Heart right ventricle (tissue), 16 donors: ENCODE results near the gene SH2D3A. TPM values are rescaled to one million over a fixed set of nuclear protein-coding genes. Genes with fewer than 3 reads are reported as not detected.
A peak's percentile ranks its signal among the peaks of the same experiment; 100 is the strongest.

Experiments used
- ATAC-seq, 8 donors: fragments of 200-7000 bp; cut with Tn5 transposase; one replicate each; pipeline ENCODE4 v1.9.1; 2020; ENCODE audit warnings: mild to moderate bottlenecking in 8 of 8, moderate library complexity in 8 of 8, moderate number of reproducible peaks in 1 of 8
- DNase-seq, 2 donors: peaks; one replicate each; pipeline ENCODE4 v3.0.0-alpha.2; 2020
- H3K27ac ChIP-seq, 10 donors: fragments of 200-600 bp; sonication (generic) in 2 of 10; one replicate each; pipeline versions ENCODE4 v1.5.0 to v1.8.0; 2020 to 2022; ENCODE audit warnings: mild to moderate bottlenecking in 3 of 10
- H3K27me3 ChIP-seq, 7 donors: fragments of 200-600 bp; one replicate each; pipeline ENCODE4 v1.8.0; 2021 to 2022; ENCODE audit warnings: mild to moderate bottlenecking in 2 of 7
- H3K36me3 ChIP-seq, 9 donors: fragments of 200-600 bp; sonication (generic) in 1 of 9; one replicate each; pipeline versions ENCODE4 v1.5.0 to v1.8.0; 2020 to 2022; ENCODE audit warnings: mild to moderate bottlenecking in 2 of 9
- H3K4me1 ChIP-seq, 9 donors: fragments of 200-600 bp; sonication (generic) in 1 of 9; one replicate each; pipeline versions ENCODE4 v1.5.0 to v1.8.0; 2020 to 2022; ENCODE audit warnings: mild to moderate bottlenecking in 4 of 9
- H3K4me3 ChIP-seq, 10 donors: fragments of 200-600 bp; sonication (generic) in 2 of 10; one replicate each; pipeline versions ENCODE4 v1.5.0 to v1.8.0; 2020 to 2022; ENCODE audit warnings: mild to moderate bottlenecking in 7 of 10, moderate library complexity in 2 of 10
- H3K9me3 ChIP-seq, 11 donors: fragments of 200-600 bp in 10 of 11; sonication (generic) in 2 of 11; one replicate each; pipeline versions ENCODE4 v1.5.0 to v1.8.0; 2013 to 2022; ENCODE audit warnings: mild to moderate bottlenecking in 2 of 11, control low read depth in 1 of 11, moderate library complexity in 1 of 11
- WGBS, 2 donors: extraction: QIAGEN DNeasy Blood & Tissue Kit; methylation state at CpG; one replicate each; pipeline ENCODE4 v1.1.7; 2013; ENCODE audit warnings: inconsistent platforms in 1 of 2; 5-methylcytosine and 5-hydroxymethylcytosine counted together
- intact Hi-C, 10 donors: fragments of 100-400 bp; cut with DNase I; formaldehyde crosslinking; loops; one replicate each; pipeline versions ENCODE4 v1.11.1 to v1.14.2; 2022
- polyA plus RNA-seq, 2 donors: library from polyadenylated mRNA; stranded (reverse); fragments of 200-250 nt; gene quantifications; one replicate each; pipeline ENCODE4 v1.2.3, GENCODE V29; 2013
- total RNA-seq, 10 donors: library from RNA; stranded (reverse); fragmentation: NEBNext Ultra II Directional in 3 of 10; extraction: Animal tissue kit (Norgen Biotek cat#: 25700) in 3 of 10; gene quantifications; one replicate each; pipeline versions ENCODE4 v1.2.1 to v1.2.4, GENCODE V29; 2021 to 2023
- TF ChIP-seq, protein P1 (sequence below), 9 donors: fragments of 200-600 bp; sonication (generic) in 2 of 9; IDR thresholded peaks; one replicate each; pipeline versions ENCODE4 v1.5.0 to v1.8.0; 2021 to 2022; ENCODE audit warnings: antibody characterized with exemption in 9 of 9, mild to moderate bottlenecking in 5 of 9, moderate library complexity in 1 of 9
- donor health status: Arrhythmogenic right ventricular cardiomyopathy.
- donor health status: ischemic (EF 13 %, LVEDD 7.1; RV severe dilation, severe dysfunction).
- donor health status: healthy with polysubstance abuse.
- donor health status: DM: no; HTN: yes; CAD: no.
- donor health status: DM: no; HTN: no; CAD: no.
- donor health status: ischemic (EF 25% LVEDD 6.9; RV normal size, moderate dysfunction).
- donor health status: ischemic (EF 25% LVEDD 5.7; RV mildly dilated, moderate dysfunction).
- donor health status: healthy.
- donor health status: DM: yes; HTN: yes; CAD: no.
- donor health status: Ischemic cardiomyopathy.
- donor health status: ischemic (EF 35%, LVEDD 5.7; RV mildly dilated, moderate dysfunction).
- donor health status: nonischemic (EF 11% LVEDD 7.7; RV severe dilation, severe dysfunction).
- donor health status: DM: yes; HTN: yes; CAD: no.
- donor health status: PGD.
- donor health status: ischemic (EF 29% LVEDD 5.4; RV normal size, mild dysfunction).
- donor health status: nonischemic (EF 23%, LVEDD 6.1; RV moderate dilation, normal function).

Gene SH2D3A
- total and polyA plus RNA-seq, 12 donors: 0.16 to 0.79 (median 0.36) TPM; not detected in 5

DNA sequence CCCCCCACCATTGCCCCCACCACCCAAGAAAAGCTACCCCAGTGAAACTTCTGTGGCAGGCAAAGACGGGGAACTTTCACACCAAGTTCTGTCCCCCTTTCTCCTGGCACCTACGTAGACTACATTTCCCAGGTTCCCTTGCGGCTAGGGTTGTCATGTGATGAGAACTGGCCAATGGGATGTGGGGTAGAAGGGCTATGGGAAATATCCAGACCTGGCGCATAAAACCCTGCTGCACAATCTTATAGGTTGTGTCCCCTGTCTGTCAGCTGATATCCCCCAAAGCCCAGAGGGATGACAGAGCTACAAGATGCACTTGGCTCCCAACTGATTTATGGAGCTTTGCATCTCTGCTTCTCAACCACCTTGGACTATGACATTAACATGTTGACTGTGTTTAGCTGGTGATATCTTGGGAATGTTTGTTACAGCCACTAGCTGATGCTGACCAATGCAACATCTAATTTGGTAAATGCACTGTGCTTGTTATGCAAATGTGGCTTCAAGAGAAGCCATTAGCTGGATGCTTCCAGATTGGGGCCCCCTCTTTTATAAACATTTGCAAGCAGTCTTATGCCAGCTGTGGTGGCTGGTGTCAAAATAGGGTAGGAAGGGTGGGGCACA lies 6.1 kb downstream of the SH2D3A start:
- intact Hi-C loops: loop anchor here in 2 of 10 donors (10.0 kb wide), 1 partner anchor 126 kb away; no protein-coding TSS in a partner anchor
- TF ChIP-seq, protein P1, sequence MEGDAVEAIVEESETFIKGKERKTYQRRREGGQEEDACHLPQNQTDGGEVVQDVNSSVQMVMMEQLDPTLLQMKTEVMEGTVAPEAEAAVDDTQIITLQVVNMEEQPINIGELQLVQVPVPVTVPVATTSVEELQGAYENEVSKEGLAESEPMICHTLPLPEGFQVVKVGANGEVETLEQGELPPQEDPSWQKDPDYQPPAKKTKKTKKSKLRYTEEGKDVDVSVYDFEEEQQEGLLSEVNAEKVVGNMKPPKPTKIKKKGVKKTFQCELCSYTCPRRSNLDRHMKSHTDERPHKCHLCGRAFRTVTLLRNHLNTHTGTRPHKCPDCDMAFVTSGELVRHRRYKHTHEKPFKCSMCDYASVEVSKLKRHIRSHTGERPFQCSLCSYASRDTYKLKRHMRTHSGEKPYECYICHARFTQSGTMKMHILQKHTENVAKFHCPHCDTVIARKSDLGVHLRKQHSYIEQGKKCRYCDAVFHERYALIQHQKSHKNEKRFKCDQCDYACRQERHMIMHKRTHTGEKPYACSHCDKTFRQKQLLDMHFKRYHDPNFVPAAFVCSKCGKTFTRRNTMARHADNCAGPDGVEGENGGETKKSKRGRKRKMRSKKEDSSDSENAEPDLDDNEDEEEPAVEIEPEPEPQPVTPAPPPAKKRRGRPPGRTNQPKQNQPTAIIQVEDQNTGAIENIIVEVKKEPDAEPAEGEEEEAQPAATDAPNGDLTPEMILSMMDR (IDR thresholded peaks at IDR 0.05): no peak
- peaks cover 0 to 30% (median 11%) of the 10 kb centered on the region in 7 donors for H3K27me3 ChIP-seq
- no peak for ATAC-seq
- 74 to 84% methylated on average over 4 of the region's 4 CpGs for WGBS, 2 donors
- H3K4me1 ChIP-seq: peaks cover 0 to 5% (median 3%) of the 10 kb centered on the region in 9 donors
- H3K9me3 ChIP-seq: no peaks in the 10 kb centered on the region
- no peak overlapping the region for H3K4me3 ChIP-seq
- DNase-seq: no peak
- H3K36me3 ChIP-seq: no peaks in the 10 kb centered on the region
- H3K27ac ChIP-seq: no peak overlapping the region

DNA sequence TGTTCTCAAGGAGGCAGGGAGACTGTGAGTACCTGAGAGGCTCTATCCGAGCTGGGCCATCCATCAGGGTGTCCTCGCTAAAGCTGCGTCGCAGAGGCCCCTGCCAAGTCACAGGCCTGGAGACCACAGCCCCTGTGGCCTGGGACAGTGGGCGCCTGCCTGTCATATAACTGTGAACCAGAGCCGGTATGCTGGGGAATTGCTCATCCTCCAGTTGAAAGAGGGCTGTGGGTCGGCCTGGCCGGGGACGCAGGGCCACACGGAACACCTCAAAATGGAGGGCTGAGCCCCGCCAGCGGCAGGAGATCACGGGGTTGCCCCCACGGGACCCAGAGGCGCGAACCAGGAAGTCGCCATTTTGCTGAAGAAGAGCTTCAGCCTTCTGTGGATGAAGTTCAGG lies 6.6 kb downstream of the SH2D3A start:
- Histone ChIP-seq H3K4me3 (no peak overlapping the region), H3K9me3 (no peaks in the 10 kb centered on the region), H3K27ac (no peak overlapping the region), H3K27me3 (peaks cover 0 to 25% (median 6%) of the 10 kb centered on the region in 7 donors), H3K36me3 (no peaks in the 10 kb centered on the region), H3K4me1 (no peaks in the 10 kb centered on the region)
- 92 to 93% methylated on average over 17 of the region's 17 CpGs for WGBS, 2 donors
- TF ChIP-seq, protein P1 (IDR thresholded peaks at IDR 0.05): no peak
- no peak for DNase-seq
- intact Hi-C loops: loop anchor here in 2 of 10 donors (10.0 kb wide), 1 partner anchor 126 kb away; no protein-coding TSS in a partner anchor
- ATAC-seq: no peak

DNA sequence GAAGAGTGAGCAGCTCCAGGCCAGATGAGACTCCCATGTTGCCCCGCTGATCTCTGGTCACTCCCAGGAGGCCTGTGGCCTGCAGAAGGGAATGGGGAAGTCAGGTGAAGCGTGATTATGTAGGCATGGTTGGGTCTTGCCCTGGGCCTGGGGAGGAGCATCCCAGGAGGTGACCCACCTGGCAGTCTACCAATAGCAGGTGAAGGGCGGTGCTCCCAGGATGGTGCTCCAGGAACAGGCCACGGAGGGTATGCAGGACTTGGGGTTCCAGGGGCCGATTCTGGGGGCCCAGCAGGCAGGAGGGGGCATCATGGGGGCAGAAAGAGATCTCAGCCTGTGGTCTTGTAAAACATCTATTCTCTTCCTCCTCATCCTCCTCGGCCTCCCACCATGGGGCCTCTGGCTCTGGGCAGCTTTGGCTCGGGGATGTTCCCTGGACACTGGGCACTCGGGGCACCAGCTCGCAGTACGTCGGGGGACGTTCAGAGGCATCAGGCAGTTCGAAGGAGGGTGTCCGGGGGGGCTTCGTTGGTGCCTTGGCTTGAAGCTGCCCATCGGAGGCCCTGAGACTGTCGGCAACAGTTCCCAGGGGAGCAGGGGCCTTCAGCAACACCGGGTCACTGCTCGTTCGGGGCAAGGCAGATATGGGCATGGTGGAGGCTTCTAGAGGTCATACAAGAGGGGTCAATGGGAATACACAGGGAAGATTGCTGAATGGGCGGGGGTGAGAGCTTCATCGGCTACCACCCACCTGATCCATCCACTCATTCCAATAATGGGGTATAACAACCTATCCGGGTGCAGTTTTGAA lies 12.4 kb downstream of the SH2D3A start:
- no peak for DNase-seq
- Histone ChIP-seq H3K4me3 (no peak overlapping the region), H3K36me3 (peaks cover 0 to 28% (median 23%) of the 10 kb centered on the region in 9 donors), H3K27ac (no peak overlapping the region), H3K4me1 (peaks cover 3 to 15% (median 12%) of the 10 kb centered on the region in 9 donors), H3K9me3 (no peaks in the 10 kb centered on the region), H3K27me3 (no peaks in the 10 kb centered on the region)
- TF ChIP-seq, protein P1 (IDR thresholded peaks at IDR 0.05): no peak
- intact Hi-C loops: loop anchor here in 1 of 10 donors (10.0 kb wide), 1 partner anchor 120 kb away; no protein-coding TSS in a partner anchor
- ATAC-seq: no peak
- 90 to 91% methylated on average over 23 of the region's 23 CpGs for WGBS, 2 donors

DNA sequence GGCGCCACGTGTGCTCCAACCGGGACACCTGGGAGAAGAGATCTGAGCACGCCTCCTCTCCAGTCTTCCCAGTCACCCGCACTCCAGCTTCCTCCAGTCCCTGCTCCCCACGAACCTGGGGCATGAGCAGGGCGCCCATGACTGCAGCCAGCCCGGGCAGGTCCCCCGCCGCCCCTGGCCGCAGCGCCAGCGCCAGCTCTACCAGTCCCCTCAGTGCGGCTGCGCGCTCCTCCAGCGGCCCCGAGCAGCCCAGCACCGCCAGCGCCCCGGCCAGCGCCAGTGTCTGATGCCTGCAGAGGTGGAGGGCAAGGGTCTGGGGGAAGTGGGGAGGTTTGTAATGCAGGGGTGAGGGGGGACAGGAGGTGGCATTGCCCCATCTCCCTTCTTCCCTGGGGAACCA lies 13.1 kb downstream of the SH2D3A start:
- 96% methylated on average over 22 of the region's 22 CpGs for WGBS, 2 donors
- ATAC-seq (peak in 3 of 8 donors; percentile 1 to 29 (median 1)), DNase-seq (no peak)
- H3K27me3 ChIP-seq: no peaks in the 10 kb centered on the region
- TF ChIP-seq, protein P1 (IDR thresholded peaks at IDR 0.05): no peak
- intact Hi-C loops: loop anchor here in 1 of 10 donors (10.0 kb wide), 1 partner anchor 119 kb away; no protein-coding TSS in a partner anchor
- no peak overlapping the region for H3K4me3 ChIP-seq
- no peak overlapping the region for H3K27ac ChIP-seq
- H3K9me3 ChIP-seq: no peaks in the 10 kb centered on the region
- peaks cover 0 to 36% (median 30%) of the 10 kb centered on the region in 9 donors for H3K36me3 ChIP-seq
- peaks cover 3 to 15% (median 12%) of the 10 kb centered on the region in 9 donors for H3K4me1 ChIP-seq
